NCI-H187 (cell line): ENCODE results near the gene MYO1C.
"Not testable (repeated sequence)": the region's sequence is repeated elsewhere in the genome, so short reads cannot be mapped to it uniquely, and the experiment has no call there.

ENCODE experiments used
- DNase-seq, 2 experiments: peaks; one replicate each; lab custom pipeline; 2025; lab: John Stamatoyannopoulos, UW

Gene MYO1C, protein sequence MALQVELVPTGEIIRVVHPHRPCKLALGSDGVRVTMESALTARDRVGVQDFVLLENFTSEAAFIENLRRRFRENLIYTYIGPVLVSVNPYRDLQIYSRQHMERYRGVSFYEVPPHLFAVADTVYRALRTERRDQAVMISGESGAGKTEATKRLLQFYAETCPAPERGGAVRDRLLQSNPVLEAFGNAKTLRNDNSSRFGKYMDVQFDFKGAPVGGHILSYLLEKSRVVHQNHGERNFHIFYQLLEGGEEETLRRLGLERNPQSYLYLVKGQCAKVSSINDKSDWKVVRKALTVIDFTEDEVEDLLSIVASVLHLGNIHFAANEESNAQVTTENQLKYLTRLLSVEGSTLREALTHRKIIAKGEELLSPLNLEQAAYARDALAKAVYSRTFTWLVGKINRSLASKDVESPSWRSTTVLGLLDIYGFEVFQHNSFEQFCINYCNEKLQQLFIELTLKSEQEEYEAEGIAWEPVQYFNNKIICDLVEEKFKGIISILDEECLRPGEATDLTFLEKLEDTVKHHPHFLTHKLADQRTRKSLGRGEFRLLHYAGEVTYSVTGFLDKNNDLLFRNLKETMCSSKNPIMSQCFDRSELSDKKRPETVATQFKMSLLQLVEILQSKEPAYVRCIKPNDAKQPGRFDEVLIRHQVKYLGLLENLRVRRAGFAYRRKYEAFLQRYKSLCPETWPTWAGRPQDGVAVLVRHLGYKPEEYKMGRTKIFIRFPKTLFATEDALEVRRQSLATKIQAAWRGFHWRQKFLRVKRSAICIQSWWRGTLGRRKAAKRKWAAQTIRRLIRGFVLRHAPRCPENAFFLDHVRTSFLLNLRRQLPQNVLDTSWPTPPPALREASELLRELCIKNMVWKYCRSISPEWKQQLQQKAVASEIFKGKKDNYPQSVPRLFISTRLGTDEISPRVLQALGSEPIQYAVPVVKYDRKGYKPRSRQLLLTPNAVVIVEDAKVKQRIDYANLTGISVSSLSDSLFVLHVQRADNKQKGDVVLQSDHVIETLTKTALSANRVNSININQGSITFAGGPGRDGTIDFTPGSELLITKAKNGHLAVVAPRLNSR

DNA sequence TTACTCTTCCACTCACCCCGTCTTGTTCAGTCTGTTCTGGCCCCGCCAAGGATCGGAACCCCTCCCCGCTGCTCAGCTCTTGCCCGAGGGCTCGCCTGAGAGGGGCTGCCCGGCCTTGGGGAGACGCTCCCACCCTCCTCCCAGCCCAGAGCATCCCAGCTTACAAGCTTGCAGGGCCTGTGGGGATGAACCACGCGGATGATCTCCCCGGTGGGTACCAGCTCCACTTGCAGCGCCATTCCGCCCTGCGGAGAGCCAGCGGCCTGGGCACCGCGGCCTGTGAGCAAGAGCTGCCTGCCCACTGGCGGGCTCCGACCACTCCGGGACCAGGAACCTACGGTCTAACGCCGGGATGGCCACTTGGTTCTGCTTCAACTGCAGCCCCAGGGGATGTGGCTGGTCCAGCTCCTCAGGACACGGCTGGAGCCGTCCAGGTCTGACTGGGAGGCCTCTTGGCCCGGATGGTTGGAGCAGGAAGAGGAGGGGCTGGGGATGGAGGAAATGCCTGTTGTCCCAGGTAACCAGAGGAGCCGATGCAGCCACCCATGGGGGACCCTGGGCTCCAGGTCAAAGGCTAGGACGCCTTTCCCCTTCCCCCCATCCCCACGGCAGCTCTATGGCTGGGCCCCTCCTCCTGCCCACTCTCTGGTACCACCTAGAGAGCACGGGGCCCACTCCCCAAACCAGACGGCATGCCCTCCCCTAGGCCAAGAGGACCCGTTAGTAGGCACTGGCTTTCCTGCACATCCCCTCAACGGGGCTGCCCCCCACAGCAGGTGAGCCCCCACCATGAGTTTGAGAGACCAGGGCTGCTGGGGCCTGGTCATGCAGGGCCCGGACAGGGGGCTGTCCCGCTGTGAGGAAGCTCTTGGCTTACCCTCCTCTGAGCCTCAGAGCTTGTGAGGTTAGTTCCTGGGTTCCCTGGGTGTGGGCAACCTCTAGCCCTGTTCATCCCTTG lies at the start of gene MYO1C:
TSS of gene MYO1C (minus strand) at position 438 of the 958 bp plus-strand sequence. CDS start at position 239, 199 bp downstream.
- no peak for DNase-seq

DNA sequence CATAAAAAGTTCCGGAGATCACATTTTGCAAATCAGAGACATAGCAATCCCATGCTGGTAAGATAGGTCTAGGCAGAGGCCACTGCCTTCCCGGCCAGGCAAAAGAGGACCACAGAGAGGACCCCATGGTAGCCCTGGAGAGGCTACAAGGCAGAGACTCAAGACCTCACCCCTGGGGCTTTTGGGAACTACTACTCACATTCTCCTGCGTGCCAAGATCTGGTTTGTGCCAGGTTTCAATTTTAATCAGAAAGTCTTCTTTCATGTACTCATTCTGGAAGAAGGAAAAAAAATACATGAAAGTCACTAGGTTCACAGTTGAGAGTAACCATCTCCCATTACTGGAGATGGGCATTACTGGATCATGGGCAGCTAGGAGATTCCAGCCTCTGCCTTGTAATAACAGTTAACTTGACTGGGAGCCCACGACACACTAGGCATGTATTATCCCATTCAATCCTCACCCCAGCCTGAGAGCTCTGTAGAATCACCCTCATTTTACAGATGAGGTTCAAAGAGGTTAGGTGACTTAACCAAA lies 49.0 kb upstream of the MYO1C start:
- DNase-seq, result no peak

DNA sequence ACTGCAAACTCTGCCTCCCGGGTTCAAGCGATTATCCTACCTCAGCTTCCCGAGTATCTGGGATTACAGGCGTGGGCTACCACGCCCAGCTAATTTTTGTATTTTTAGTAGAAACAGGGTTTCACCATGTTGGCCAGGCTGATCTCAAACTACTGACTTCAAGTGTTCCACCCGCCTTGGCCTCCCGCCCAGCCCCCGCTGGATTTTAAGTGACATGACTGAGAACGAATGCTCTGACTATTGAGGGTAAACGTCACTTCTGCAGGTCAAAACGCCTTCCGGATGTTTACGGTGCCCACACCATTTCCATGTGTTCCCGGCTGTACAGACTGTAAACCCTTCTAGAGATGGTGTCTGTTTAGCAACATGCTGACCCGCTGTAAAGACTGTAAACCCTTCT lies 47.3 kb upstream of the MYO1C start:
- DNase-seq, result no peak

DNA sequence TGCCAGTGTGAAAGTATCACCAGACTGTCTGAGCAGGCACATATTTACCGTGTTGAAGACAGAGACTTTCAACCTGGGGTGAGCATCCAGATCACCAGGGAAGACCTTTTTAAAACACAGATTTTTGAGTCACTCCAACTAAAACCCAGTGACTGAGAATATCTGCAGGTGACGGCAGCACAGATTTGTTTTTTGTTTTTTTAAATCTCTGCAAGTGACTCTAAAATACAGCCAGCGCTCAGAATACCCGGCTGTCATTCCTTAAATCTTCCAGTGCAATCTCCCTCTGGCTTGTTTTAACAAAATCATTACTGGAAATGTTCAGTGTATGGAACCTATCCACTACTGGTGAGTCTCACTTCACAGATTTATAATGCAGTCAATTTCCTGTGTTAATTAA lies 43.3 kb upstream of the MYO1C start:
- DNase-seq, result no peak

DNA sequence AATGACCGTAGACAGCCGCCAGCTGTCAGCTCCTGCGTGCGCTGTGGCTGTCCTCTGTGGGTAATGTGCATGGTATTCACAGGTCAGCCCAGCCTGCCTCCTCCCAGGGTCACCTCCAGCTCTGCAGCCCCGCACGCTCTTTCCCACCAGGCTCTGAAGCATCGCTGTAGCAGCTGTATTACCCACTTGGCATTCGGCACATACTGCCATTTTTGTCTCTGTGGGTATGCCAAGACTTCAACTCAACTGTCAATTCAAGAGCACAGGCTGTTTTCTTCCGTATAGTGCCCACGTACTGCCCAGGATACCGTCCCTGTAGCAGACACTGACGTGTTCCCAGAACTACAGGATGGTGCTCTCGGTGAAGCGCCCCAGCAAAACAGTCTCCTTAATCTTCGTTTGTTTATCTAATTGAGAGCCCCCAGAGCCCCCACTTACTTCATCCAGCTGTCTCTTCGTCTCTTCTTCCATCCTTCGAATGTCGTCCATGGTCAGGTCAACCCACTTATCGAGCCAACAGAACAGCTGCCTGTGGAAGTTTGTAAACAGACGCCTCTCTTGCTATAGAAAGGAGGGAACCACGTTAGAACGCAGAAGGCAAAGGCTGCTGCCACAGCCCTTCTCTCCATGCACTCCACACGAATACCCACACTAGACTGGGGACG lies 41.3 kb upstream of the MYO1C start:
- DNase-seq, result no peak

DNA sequence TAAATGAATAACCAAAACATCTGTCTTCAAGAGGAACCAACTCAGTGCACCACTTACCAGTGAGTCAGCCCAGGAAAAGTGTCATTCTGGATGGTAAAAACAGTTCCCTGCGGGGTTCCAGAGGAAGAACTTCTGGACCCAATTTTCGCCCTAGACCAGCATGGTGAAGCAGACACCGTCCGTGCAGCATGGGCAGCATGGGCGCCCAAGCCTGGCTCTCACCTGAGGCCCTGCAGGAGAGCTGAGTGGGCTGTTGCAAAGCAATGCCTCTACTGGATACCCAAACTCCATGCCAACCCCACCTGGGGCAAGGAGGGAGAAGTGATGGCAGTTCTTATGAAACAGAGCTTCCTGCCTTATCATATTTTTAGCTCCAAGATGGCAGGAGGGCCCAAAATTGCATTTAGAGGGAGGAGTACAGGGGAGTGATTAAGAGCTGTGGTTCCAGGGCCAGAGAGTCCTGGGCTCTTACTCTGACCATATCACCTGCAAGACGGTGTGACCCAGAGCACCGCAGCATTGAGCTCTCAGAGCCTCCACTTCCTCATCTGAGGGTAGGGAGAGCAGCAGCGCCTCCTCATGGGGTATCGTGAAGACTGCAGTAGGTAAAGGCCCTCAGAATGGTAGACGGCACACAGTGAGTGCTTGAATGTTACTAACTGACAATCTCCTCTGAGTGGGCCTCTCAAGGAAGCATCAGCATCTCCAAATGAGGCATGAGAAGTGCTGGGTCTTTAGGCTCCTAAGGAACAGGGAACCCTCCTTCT lies 40.5 kb upstream of the MYO1C start:
- DNase-seq, result no peak

DNA sequence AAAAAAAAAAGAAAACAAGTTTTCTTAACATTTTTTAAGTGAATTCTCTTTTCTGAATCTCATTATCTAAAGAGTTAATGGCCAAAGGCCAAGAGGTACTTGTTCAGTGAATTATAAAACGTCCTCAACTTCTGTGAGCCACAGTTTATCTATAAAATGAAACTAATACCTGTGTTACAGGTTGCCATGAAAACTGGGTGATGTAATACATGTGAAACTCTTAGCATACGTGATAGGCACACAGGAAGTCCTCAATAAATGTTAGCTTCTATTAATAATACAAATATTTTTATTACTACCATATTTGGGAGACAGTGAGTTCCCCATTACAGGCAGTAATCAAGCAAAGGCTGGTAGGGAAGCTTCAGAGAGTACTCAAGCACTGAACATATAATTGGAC lies 37.4 kb upstream of the MYO1C start:
- DNase-seq, result no peak

DNA sequence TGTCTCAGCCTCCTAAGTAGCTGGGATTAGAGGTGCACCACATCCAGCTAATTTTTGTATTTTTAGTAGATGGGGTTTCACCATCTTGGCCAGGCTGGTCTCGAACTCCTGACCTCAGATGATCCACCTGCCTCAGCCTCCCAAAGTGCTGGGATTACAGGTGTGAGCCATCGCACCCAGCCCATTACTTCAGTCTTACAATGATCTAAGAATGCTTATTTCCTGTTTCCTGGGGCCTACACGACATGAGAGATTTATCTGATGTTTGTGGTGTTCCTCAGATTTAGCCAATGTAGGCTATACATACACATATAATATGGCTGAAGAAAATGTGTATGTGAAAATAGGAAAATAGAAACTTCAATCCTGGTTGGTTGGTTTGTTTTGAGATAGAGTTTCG lies 34.4 kb upstream of the MYO1C start:
- not testable (repeated sequence) for DNase-seq

DNA sequence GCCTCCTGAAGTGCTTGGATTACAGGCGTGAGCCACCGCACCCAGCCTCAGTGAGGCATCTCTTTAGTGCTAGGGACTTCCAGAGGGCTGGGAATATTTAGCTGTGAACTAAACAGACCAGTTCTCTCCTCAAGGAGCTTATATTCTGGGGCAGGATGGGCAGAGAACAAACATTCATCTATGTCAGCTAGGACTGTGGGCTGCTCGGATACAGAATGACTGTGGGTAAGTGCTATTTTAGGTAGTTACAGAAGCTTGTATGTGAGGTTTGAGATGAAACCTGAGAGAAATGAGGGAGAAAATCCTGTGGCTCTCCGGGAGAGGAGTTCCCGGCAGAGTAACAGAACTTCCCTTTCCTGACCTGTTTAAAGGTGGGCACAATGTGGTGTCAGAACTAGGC lies 30.1 kb upstream of the MYO1C start:
- no peak for DNase-seq

DNA sequence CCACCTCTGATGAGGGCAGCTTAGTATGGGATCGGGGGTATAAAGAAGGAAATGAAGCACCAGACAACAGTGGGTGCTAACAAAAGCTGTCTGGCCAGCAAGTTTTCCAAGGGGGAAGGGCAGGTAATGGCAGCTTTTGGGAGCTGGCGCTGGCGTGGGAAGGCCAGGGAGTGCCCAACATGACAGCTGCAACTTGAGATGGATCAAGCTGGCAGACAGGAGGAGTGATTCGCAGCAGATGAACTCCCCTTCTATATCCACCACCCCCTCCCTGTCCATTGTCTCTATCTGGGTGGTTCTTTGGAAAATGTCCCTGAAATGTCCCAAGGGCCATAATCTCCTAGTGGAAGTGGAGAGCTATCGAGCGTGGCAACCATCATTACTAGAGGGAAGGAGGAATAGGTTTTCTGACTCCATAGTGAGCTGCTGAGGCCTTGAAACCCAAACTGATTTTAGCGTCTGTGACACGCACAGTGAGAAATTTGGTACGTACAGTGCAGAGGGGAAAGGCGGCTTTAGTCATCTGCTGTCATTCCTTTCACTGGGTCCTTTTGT lies 28.7 kb upstream of the MYO1C start:
- no peak for DNase-seq

DNA sequence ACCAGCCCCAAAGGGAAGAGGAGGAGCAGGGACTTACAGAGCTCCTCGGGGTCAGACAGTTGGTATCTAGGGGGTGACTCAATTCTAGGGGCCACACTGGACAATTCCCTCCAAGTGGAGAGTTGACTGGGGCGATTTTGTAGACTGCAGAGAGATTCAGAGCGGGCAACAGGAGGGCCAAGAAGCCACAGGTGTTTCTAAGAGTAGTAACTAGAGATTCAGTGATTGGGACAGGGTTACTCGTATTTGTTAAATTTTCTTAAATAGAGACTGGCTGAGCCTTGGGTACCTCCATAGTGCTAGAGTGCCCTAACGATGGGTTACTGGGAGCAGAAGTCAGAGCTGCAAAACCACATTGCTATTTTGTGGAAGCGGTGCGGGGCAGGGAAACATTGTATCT lies 27.2 kb upstream of the MYO1C start:
- DNase-seq, result no peak

DNA sequence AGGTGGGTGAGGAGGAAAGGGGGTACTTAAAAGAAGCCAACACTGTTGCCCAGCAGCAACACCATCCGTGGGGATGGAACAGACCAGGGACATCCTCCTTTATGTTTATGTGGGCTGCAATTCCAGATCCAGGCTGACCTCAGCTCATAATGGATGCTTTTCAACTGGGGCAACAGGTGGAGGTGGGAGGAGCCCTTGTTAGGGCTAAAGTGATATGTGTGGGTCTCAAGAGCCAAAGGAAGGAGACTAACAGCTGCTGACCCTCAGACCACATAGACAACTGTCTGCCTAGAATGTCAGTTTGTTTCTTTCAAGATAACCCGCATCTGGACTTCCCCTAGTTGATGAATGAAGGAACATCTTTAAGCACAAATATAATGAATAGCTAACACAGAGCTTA lies 25.9 kb upstream of the MYO1C start:
- no peak for DNase-seq

DNA sequence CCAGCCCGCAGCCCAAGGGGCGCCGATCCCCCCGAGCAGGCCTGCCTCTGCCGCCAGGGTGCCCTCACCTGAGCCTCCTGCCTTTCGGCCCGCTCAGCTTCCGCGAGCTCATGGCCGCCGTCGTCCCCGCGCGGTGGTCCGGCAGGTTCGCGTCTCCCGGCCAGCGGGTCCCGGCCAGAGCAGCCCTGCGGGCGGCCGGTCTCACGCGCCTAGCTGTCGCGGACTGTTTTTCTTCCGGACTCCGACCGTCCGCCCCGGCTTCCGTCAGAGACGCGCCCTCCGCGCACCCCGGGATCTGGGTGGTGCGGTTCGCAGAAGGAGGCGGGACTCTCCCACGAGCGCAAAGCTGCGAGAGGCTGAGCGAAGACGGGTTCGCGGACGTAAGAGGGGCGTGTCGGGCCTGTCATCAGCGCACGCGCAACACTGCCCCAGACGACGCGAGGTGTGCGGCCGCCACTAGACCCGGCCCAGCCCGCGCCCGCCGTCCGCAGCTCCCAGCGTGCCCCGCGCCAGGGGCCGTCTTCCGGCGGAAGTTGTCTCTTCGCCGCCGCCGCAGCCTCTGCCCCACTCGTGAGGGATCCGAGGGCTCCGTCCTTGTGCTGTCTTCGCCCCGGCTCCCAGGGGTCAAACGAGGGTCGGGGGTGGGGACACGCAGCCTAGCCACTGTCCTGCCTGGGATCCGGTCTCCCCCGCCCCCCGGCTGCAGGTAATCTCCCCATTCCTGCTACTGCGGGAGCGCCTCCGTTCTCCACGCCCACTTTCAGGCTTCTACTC lies 24.1 kb upstream of the MYO1C start, which contains the start of gene INPP5K:
TSS of gene INPP5K (minus strand) at position 225 of the 774 bp plus-strand sequence. CDS start at position 112, 113 bp downstream.
- DNase-seq, result peak; percentile 85 to 86

DNA sequence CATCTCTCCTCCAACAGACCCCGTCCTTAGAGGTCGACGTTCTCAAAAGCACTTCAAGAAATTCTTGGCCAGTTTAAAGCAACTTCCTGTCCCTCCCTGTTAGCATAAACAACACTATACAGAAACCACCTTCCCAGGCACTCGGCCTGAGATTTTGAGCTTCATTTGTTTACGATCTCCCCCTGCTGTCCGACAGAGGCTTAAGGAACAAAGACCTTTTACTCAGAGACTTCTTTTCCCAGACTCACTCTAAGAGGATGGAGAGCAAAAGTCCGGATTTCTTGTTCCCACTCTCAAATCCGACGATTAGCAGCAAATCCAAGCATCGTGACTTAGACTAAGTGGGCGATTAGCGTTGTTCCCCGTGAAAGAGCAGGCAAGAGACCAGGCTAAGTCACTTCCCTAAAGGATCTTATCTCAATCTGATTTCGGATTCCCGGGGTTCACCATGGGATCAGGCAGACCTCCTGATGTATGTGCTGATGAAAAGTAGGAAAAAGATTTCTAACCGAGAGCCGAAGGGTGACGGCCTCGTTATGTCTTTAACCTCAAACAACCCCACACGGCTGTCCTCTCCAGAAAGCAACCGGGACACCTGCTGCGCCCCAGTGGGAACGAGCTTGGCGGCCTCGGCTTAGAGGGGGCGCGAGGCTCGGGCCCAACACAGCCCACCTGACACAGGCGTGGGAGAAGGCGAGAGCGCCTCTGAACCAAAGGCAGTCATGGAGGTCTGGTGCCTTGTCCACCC lies 23.3 kb upstream of the MYO1C start:
- no peak for DNase-seq

DNA sequence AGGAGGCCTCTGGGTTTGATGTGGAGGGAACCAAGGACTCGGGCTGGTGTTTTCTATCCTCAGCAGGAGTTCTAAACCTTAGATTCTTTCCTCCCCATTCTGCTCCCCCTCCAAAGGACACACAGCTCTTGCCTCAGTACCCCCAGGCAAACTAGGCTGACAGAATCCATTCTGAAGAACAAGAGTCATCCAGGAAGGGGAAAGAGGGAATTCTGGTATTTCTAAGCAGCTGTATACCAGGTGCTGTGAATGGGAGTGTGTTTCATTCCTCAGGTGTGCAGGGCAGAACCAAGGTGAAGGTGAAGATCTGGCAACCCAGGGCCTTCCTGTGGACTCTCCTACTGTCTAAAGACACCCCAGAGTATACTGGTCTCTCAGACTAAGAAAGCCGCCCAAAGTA lies 19.9 kb upstream of the MYO1C start:
- no peak for DNase-seq

DNA sequence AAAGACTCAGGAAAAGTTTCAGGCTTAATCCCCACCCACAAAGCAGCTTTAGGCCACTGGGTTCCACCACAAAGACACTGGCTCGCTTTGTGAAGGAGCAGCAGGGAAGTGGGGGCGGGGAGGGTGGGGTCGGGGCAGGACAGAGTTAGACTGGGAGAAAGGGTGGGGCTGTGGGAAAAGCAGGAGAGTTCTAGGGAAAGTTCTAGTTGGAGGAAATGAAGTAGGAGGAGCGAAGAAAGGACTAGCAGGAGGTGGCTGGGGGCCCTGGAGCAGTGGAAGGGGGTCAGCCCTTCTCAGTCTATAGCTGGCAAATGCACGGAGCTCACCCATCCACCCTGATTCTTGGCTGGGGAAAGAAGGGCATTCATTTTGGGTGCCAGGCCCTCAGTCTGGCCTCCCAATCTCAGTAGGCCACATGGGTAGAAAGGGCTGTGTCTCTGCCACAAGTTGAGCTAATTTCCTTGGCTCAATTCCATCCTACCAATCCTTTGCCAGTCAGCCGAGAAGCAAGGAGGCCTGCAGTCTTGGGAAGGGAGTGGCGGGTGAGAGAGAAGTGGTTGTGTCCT lies 19.4 kb upstream of the MYO1C start:
- DNase-seq, result no peak

DNA sequence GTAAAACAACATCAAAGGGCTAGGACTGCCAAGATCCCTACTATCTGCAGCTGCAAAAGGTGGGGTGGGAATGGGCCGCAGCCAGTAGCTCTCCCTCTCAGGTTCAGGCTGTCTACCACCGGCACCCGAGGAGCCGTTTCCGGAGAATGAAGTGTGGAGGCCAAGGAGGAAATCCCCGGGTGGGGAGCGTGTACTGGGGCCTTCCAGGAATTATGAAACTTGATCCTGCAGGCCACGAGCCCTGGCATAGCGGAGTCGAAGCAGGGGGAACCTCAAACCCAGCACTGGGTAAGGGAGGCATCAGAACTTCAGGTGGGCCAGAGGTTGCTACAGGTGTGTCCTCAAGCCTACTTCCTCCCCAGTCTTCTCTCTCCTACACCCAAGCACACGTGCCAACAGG lies 18.8 kb upstream of the MYO1C start:
- DNase-seq, result no peak
